ENCODE data around the gene LSM2.

Gene LSM2

GRCh38 chr6:31834367-31835250, 27.8 kb upstream of the LSM2 start:
- peak; percentile 62 for DNase-seq (ENCODE audit: extremely low read depth, low read depth)
- peak overlapping the region; percentile 72 for H3K4me3 ChIP-seq (replicated peaks; ENCODE audit: low read depth, low read length)
- no peak for TF ChIP-seq CTCF (IDR thresholded peaks at IDR 0.05; ENCODE audit: low read depth, low read length, missing control alignments)

- H3K4me3 ChIP-seq (replicated peaks; ENCODE audit: low read depth, low read length), result peak overlapping the region; percentile 76
- no peak for TF ChIP-seq CTCF (IDR thresholded peaks at IDR 0.05; ENCODE audit: low read depth, low read length, missing control alignments)
- no peak for DNase-seq (ENCODE audit: extremely low read depth, low read depth)
Observed at GRCh38 chr6:31831350-31832215, 24.8 kb upstream of the LSM2 start.

DNA sequence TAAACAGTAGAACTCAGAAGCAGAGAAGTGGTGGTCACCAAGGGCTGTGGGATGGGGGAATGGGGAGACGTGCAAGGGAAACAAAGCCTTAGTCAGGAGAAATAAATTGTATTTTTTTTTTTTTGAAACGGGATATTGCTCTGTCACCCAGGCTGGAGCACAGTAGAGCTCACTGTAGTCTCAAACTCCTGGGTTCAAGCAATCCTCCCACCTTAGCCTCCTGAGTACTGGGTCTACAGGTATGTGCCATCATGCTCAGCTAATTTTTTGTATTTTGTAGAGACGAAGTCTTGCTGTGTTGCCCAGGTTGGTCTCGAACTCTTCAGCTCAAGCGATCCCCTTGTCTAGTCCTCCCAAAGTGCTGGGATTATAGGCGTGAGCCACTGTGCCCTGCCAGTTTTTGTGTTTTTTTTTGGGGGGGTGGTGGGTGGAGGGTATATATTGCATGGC, 24.1 kb upstream of the LSM2 start:
- DNase-seq (ENCODE audit: extremely low read depth, low read depth), result no peak
- peak overlapping the region; percentile 76 for H3K4me3 ChIP-seq (replicated peaks; ENCODE audit: low read depth, low read length)
- TF ChIP-seq CTCF (IDR thresholded peaks at IDR 0.05; ENCODE audit: low read depth, low read length, missing control alignments), result no peak

- DNase-seq (ENCODE audit: extremely low read depth, low read depth), result no peak
Observed at GRCh38 chr6:31829633-31830283, 23.0 kb upstream of the LSM2 start.

DNA sequence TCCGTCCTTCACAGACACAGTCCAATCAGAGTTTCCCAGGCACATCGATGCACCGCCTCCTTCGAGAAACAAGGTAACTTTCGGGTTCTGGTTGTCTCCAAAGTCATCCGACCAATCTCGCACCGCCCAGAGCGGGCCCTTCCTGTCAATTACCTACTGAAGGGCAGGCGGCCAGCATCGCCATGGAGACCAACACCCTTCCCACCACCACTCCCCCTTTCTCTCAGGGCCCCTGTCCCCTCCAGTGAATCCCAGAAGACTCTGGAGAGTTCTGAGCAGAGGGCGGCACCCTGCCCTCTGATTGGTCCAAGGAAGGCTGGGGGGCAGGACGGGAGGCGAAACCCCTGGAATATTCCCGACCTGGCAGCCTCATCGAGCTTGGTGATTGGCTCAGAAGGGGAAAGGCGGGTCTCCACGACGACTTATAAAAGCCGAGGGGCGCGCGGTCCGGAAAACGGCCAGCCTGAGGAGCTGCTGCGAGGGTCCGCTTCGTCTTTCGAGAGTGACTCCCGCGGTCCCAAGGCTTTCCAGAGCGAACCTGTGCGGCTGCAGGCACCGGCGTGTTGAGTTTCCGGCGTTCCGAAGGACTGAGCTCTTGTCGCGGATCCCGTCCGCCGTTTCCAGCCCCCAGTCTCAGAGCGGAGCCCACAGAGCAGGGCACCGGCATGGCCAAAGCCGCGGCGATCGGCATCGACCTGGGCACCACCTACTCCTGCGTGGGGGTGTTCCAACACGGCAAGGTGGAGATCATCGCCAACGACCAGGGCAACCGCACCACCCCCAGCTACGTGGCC, 20.7 kb upstream of the LSM2 start, which contains the start of gene HSPA1B:
Gene HSPA1B (plus strand): TSS at position 453 of the 794 bp plus-strand sequence. CDS start 213 bp downstream, at position 666.
- DNase-seq (ENCODE audit: extremely low read depth, low read depth), result peak; percentile 99
- TF ChIP-seq CTCF (IDR thresholded peaks at IDR 0.05; ENCODE audit: low read depth, low read length, missing control alignments), result no peak

More at GRCh38 chr6:31829633-31830283, 23.0 kb upstream of the LSM2 start:
- peak; percentile 6 for TF ChIP-seq CTCF (IDR thresholded peaks at IDR 0.05; ENCODE audit: low read depth, low read length, missing control alignments)
- peak overlapping the region; percentile 76 for H3K4me3 ChIP-seq (replicated peaks; ENCODE audit: low read depth, low read length)

More for the DNA sequence above, 20.7 kb upstream of the LSM2 start, which contains the start of gene HSPA1B:
- H3K4me3 ChIP-seq (replicated peaks; ENCODE audit: low read depth, low read length), result peak within 1 kb of the TSS; percentile 66

All from HFF-Myc (cell line).